IMR-90 (cell line): Measurements from ENCODE around the gene CD96. TPM values are rescaled to one million over a fixed set of nuclear protein-coding genes. Genes with fewer than 3 reads are reported as not detected.

ENCODE experiments used
- ATAC-seq: fragments of 200-7000 bp; cut with Tn5 transposase; 2 replicates; pipeline ENCODE4 v1.9.1; 2020; ENCODE audit warnings: low read depth, mild to moderate bottlenecking, moderate library complexity
- BruUV-seq: library from RNA; stranded (reverse); fragments of 400-500 nt; replicated peaks from 2 replicates; lab custom pipeline; 2021; lab: Mats Ljungman, UMichigan
- CTCF ChIA-PET: fragments of 300-600 bp; formaldehyde crosslinking; extraction: SDS; loops from one replicate; lab custom pipeline; 2021; ENCODE audit warnings: antibody characterized with exemption; lab: Yijun Ruan, JAX
- POLR2A ChIA-PET: fragments of 300-600 bp; sonication (Branson Sonifier 250); formaldehyde crosslinking; loops from one replicate; lab custom pipeline; 2022; ENCODE audit warnings: antibody characterized with exemption; ENCODE audit not compliant: unreplicated experiment; lab: Charles Lee
- DNase-seq: peaks from one replicate; pipeline ENCODE4 v3.0.0; 2013
- H2AFZ ChIP-seq: replicated peaks from 2 replicates; pipeline ENCODE3; 2013; ENCODE audit warnings: low read length, mild to moderate bottlenecking; ENCODE audit not compliant: poor library complexity
- H2AK5ac ChIP-seq: 2 replicates; pipeline ENCODE4 v1.6.1; 2013; ENCODE audit warnings: low read depth, low read length, inconsistent platforms
- H2AK9ac ChIP-seq: replicated peaks from 2 replicates; pipeline ENCODE3; 2013; ENCODE audit warnings: mild to moderate bottlenecking, low read depth, low read length, moderate library complexity; ENCODE audit not compliant: poor library complexity
- H2BK120ac ChIP-seq: 2 replicates; pipeline ENCODE4 v1.6.1; 2013; ENCODE audit warnings: low read depth, low read length, inconsistent platforms
- H2BK15ac ChIP-seq: 3 replicates; pipeline ENCODE4 v1.6.1; 2013; ENCODE audit warnings: low read depth, low read length, inconsistent platforms
- H2BK20ac ChIP-seq: 2 replicates; pipeline ENCODE4 v1.6.1; 2013; ENCODE audit warnings: low read depth, mild to moderate bottlenecking, inconsistent platforms, low read length, moderate library complexity
- H2BK5ac ChIP-seq: 2 replicates; pipeline ENCODE4 v1.6.1; 2013; ENCODE audit warnings: mild to moderate bottlenecking, low read depth, low read length, inconsistent platforms; ENCODE audit not compliant: poor library complexity, severe bottlenecking
- H3K14ac ChIP-seq: replicated peaks from 2 replicates; pipeline ENCODE4 v1.6.1; 2013; ENCODE audit warnings: low read depth, low read length, inconsistent platforms
- H3K18ac ChIP-seq: 2 replicates; pipeline ENCODE4 v1.6.1; 2013; ENCODE audit warnings: low read depth, low read length, control low read depth
- H3K23ac ChIP-seq: 2 replicates; pipeline ENCODE4 v1.6.1; 2013; ENCODE audit warnings: low read depth, low read length, inconsistent platforms
- H3K27ac ChIP-seq: 2 replicates; pipeline ENCODE4 v1.5.1; 2013; ENCODE audit warnings: mild to moderate bottlenecking, control low read depth, low read length; ENCODE audit not compliant: insufficient read depth
- H3K27me3 ChIP-seq: 2 replicates; pipeline ENCODE4 v1.6.1; 2013; ENCODE audit warnings: low read length; ENCODE audit not compliant: control insufficient read depth, insufficient read depth
- H3K36me3 ChIP-seq: 2 replicates; pipeline ENCODE4 v1.6.1; 2013; ENCODE audit warnings: low read length, mixed read lengths; ENCODE audit not compliant: control insufficient read depth, insufficient read depth
- H3K4ac ChIP-seq: 2 replicates; pipeline ENCODE4 v1.6.1; 2013; ENCODE audit warnings: low read depth, low read length, inconsistent platforms
- H3K4me1 ChIP-seq: 2 replicates; pipeline ENCODE4 v1.6.1; 2013; ENCODE audit warnings: low read length, mixed read lengths; ENCODE audit not compliant: control insufficient read depth, insufficient read depth
- H3K4me2 ChIP-seq: 2 replicates; pipeline ENCODE4 v1.6.1; 2013; ENCODE audit warnings: low read depth, mild to moderate bottlenecking, control low read depth, low read length, moderate library complexity
- H3K4me3 ChIP-seq: 2 replicates; pipeline ENCODE4 v1.5.1; 2013; ENCODE audit warnings: low read depth, mild to moderate bottlenecking, control low read depth, low read length, moderate library complexity; ENCODE audit not compliant: insufficient read depth
- H3K56ac ChIP-seq: 2 replicates; pipeline ENCODE4 v1.6.1; 2013; ENCODE audit warnings: low read length, inconsistent platforms; ENCODE audit not compliant: insufficient read depth; ENCODE audit errors: extremely low read depth
- H3K79me1 ChIP-seq, 2 experiments: 2 replicates each; pipeline ENCODE4 v1.6.1; 2013; ENCODE audit warnings: low read length in 2 of 2, inconsistent platforms in 1 of 2, low read depth in 1 of 2
- H3K9ac ChIP-seq: 2 replicates; pipeline ENCODE4 v1.6.1; 2013; ENCODE audit warnings: low read depth, low read length, control low read depth
- H3K9me1 ChIP-seq: 2 replicates; pipeline ENCODE4 v1.6.1; 2013; ENCODE audit warnings: low read length, inconsistent platforms; ENCODE audit not compliant: insufficient read depth
- H3K9me3 ChIP-seq: 2 replicates; pipeline ENCODE4 v1.6.1; 2013; ENCODE audit warnings: low read length; ENCODE audit not compliant: control insufficient read depth, insufficient read depth
- H4K20me1 ChIP-seq: 2 replicates; pipeline ENCODE4 v1.6.1; 2013; ENCODE audit warnings: low read length, inconsistent platforms; ENCODE audit not compliant: insufficient read depth
- H4K5ac ChIP-seq: 2 replicates; pipeline ENCODE4 v1.6.1; 2013; ENCODE audit warnings: mild to moderate bottlenecking, low read depth, low read length, control low read depth
- H4K8ac ChIP-seq, 2 experiments: 2 replicates each; pipeline ENCODE4 v1.6.1; 2013; ENCODE audit warnings: low read depth in 2 of 2, low read length in 2 of 2, control low read depth in 1 of 2, inconsistent platforms in 1 of 2
- H4K91ac ChIP-seq: 2 replicates; pipeline ENCODE4 v1.6.1; 2013; ENCODE audit warnings: low read depth, low read length, inconsistent platforms; ENCODE audit not compliant: insufficient read depth
- BHLHE40 ChIP-seq: fragments of 150-350 bp; IDR thresholded peaks from 2 replicates; pipeline ENCODE4 v1.6.1; 2016; ENCODE audit warnings: mild to moderate bottlenecking, low read depth, low read length
- CHD1 ChIP-seq: IDR thresholded peaks from 2 replicates; pipeline ENCODE4 v1.6.1; 2012; ENCODE audit warnings: low read depth, low read length, improper control_type of control experiment
- FOS ChIP-seq: fragments of 150-350 bp; IDR thresholded peaks from 2 replicates; pipeline ENCODE4 v1.6.1; 2016; ENCODE audit warnings: low read depth, low read length
- MAZ ChIP-seq: IDR thresholded peaks from 2 replicates; pipeline ENCODE4 v1.6.1; 2012; ENCODE audit warnings: low read depth, mild to moderate bottlenecking, low read length, improper control_type of control experiment, moderate library complexity, borderline replicate concordance
- POLR2A ChIP-seq: IDR thresholded peaks from 2 replicates; pipeline ENCODE4 v1.6.1; 2012; ENCODE audit warnings: mild to moderate bottlenecking, low read depth, low read length
- RCOR1 ChIP-seq: IDR thresholded peaks from 2 replicates; pipeline ENCODE4 v1.6.1; 2012; ENCODE audit warnings: mild to moderate bottlenecking, low read length, improper control_type of control experiment; ENCODE audit not compliant: insufficient replicate concordance
- RFX5 ChIP-seq: IDR thresholded peaks from 2 replicates; pipeline ENCODE4 v1.8.0; 2012; ENCODE audit warnings: low read depth, mild to moderate bottlenecking, low read length, moderate library complexity
- SMC3 ChIP-seq: fragments of 150-350 bp; IDR thresholded peaks from 2 replicates; pipeline ENCODE4 v1.6.1; 2016; ENCODE audit warnings: low read depth, mild to moderate bottlenecking, antibody characterized with exemption, low read length, moderate library complexity
- dilution Hi-C: fragments of 300-500 bp; cut with HindIII; formaldehyde crosslinking; loops from one replicate; pipeline ENCODE4 v1.14.3; 2018; ENCODE audit warnings: low sequenced_read_pairs; ENCODE audit not compliant: unreplicated experiment
- in situ Hi-C: fragments of 300-500 bp; cut with MboI; formaldehyde crosslinking; loops from 3 replicates; pipeline ENCODE4 v1.14.3; 2019; ENCODE audit warnings: low sequenced_read_pairs, inconsistent platforms, mixed read lengths
- intact Hi-C: fragments of 100-400 bp; cut with micrococcal nuclease; formaldehyde crosslinking; loops from 2 replicates; pipeline ENCODE4 v1.10.0; 2022
- polyA plus RNA-seq, 3 experiments: library from polyadenylated mRNA; depleted of rRNA; stranded (reverse); fragments of >200 nt; gene quantifications; 2 replicates each; pipeline ENCODE4 v1.2.3, GENCODE V29; 2012; ENCODE audit warnings: low replicate concordance in 1 of 3
- total RNA-seq: library from RNA; depleted of rRNA; stranded (reverse); fragments of >200 nt; gene quantifications from 2 replicates; pipeline ENCODE4 v1.2.3, GENCODE V29; 2012
- TF ChIP-seq, protein P1 (sequence below): fragments of 150-350 bp; IDR thresholded peaks from 2 replicates; pipeline ENCODE4 v1.6.1; 2016; ENCODE audit warnings: low read depth, mild to moderate bottlenecking, low read length, moderate library complexity, borderline replicate concordance

CD96 gene
- total and polyA plus RNA-seq, 2 of the 4 experiments (the other 2 are of a cell fraction): 0.05 to 0.18 TPM

DNA sequence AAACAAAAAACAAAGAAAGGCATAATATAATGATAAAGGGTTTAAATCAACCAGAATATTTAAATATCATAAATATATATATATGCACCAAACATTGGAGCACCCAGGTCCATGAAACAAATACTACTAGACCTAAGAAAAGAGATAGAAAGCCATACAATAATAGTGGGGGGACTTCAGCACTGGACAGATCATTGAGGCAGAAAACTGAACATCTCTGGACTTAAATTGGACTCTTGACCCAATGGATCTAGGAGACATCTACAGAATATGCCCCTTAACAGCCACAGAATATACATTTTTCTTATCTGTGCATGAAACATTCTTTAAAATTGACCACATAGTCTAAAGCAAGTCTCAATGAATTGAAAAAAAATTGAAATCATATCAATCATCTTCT is 48.7 kb upstream of the CD96 start:
- no peak overlapping the region for H2AFZ ChIP-seq
- H3K9ac ChIP-seq: no peak overlapping the region
- H3K56ac ChIP-seq: no peak overlapping the region
- dilution Hi-C loops: no loop called here
- no peak overlapping the region for H3K27ac ChIP-seq
- H3K4ac ChIP-seq: no peak overlapping the region
- POLR2A ChIA-PET: no interaction called here
- H4K8ac ChIP-seq: no peak overlapping the region
- no peak overlapping the region for H2AK9ac ChIP-seq
- no TSS peak for BruUV-seq
- no peak for TF ChIP-seq FOS
- TF ChIP-seq CHD1: no peak
- TF ChIP-seq, protein P1, sequence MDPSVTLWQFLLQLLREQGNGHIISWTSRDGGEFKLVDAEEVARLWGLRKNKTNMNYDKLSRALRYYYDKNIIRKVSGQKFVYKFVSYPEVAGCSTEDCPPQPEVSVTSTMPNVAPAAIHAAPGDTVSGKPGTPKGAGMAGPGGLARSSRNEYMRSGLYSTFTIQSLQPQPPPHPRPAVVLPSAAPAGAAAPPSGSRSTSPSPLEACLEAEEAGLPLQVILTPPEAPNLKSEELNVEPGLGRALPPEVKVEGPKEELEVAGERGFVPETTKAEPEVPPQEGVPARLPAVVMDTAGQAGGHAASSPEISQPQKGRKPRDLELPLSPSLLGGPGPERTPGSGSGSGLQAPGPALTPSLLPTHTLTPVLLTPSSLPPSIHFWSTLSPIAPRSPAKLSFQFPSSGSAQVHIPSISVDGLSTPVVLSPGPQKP: no peak
- TF ChIP-seq SMC3: no peak
- TF ChIP-seq RFX5: no peak
- no peak for TF ChIP-seq BHLHE40
- TF ChIP-seq POLR2A: no peak
- no peak for TF ChIP-seq RCOR1
- TF ChIP-seq MAZ: no peak
- H3K9me3 ChIP-seq: no peaks in the 10 kb centered on the region
- H2BK20ac ChIP-seq: no peak overlapping the region
- DNase-seq: no peak
- H3K36me3 ChIP-seq: no peaks in the 10 kb centered on the region
- no peak overlapping the region for H2BK120ac ChIP-seq
- in situ Hi-C loops: no loop called here
- H4K20me1 ChIP-seq: no peaks in the 10 kb centered on the region
- no peak overlapping the region for H3K14ac ChIP-seq
- no peak overlapping the region for H3K18ac ChIP-seq
- H2BK15ac ChIP-seq: no peak overlapping the region
- H3K4me3 ChIP-seq: no peak overlapping the region
- no peak for ATAC-seq
- no peaks in the 10 kb centered on the region for H3K4me1 ChIP-seq
- no peaks in the 10 kb centered on the region for H3K27me3 ChIP-seq
- H2AK5ac ChIP-seq: no peak overlapping the region
- CTCF ChIA-PET: interaction anchor here (0.7 kb wide), 1 partner anchor 13 kb away, joined by 5 read pairs; no protein-coding TSS in a partner anchor
- no peak overlapping the region for H2BK5ac ChIP-seq
- H3K9me1 ChIP-seq: no peaks in the 10 kb centered on the region
- H4K91ac ChIP-seq: no peak overlapping the region
- no peaks in the 10 kb centered on the region for H3K79me1 ChIP-seq
- no peak overlapping the region for H4K5ac ChIP-seq
- H3K4me2 ChIP-seq: no peak overlapping the region
- H3K23ac ChIP-seq: no peak overlapping the region
- intact Hi-C loops: no loop called here
